ENCODE measurements around the gene ROBO2. TPM values are rescaled to one million over a fixed set of nuclear protein-coding genes. Genes with fewer than 3 reads are reported as not detected.

The ROBO2 gene
- total RNA-seq, 1 experiment from 2014 or later = not detected

DNA sequence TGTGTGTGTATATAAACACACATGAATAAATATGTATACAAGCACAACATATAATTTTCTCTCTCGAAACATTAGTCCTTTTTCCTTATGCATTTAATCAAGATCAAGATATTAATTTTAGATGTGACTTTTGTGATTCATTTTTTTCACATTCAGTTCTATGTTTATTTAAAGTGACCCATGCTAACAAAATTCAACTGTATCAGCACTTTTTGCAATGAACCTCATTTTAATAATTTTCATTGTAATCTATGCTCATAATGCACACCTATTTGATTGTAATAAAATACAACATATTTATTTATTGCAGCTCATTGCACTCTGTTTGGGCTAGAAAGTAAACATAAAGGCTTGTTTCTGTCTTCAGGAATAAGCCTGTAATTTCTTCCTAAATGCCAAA lies 586.3 kb downstream of the ROBO2 start (continued):
- TF ChIP-seq, protein P1, sequence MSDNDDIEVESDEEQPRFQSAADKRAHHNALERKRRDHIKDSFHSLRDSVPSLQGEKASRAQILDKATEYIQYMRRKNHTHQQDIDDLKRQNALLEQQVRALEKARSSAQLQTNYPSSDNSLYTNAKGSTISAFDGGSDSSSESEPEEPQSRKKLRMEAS (IDR thresholded peaks at IDR 0.05) = no peak
- TF ChIP-seq EZH2 (IDR thresholded peaks at IDR 0.05) = no peak
- no peak for TF ChIP-seq FOSL1 (IDR thresholded peaks at IDR 0.05; ENCODE audit: low read depth)
- TF ChIP-seq, protein P2, sequence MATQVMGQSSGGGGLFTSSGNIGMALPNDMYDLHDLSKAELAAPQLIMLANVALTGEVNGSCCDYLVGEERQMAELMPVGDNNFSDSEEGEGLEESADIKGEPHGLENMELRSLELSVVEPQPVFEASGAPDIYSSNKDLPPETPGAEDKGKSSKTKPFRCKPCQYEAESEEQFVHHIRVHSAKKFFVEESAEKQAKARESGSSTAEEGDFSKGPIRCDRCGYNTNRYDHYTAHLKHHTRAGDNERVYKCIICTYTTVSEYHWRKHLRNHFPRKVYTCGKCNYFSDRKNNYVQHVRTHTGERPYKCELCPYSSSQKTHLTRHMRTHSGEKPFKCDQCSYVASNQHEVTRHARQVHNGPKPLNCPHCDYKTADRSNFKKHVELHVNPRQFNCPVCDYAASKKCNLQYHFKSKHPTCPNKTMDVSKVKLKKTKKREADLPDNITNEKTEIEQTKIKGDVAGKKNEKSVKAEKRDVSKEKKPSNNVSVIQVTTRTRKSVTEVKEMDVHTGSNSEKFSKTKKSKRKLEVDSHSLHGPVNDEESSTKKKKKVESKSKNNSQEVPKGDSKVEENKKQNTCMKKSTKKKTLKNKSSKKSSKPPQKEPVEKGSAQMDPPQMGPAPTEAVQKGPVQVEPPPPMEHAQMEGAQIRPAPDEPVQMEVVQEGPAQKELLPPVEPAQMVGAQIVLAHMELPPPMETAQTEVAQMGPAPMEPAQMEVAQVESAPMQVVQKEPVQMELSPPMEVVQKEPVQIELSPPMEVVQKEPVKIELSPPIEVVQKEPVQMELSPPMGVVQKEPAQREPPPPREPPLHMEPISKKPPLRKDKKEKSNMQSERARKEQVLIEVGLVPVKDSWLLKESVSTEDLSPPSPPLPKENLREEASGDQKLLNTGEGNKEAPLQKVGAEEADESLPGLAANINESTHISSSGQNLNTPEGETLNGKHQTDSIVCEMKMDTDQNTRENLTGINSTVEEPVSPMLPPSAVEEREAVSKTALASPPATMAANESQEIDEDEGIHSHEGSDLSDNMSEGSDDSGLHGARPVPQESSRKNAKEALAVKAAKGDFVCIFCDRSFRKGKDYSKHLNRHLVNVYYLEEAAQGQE (IDR thresholded peaks at IDR 0.05; ENCODE audit: low read depth) = no peak
- TF ChIP-seq RAD21 (IDR thresholded peaks at IDR 0.05; ENCODE audit: low read depth) = no peak
- no peak for TF ChIP-seq ZFX (IDR thresholded peaks at IDR 0.05)
- TF ChIP-seq JUND (IDR thresholded peaks at IDR 0.05) = no peak
- TF ChIP-seq ZNF274 (IDR thresholded peaks at IDR 0.05; ENCODE audit: low read depth, low read length) = no peak

DNA sequence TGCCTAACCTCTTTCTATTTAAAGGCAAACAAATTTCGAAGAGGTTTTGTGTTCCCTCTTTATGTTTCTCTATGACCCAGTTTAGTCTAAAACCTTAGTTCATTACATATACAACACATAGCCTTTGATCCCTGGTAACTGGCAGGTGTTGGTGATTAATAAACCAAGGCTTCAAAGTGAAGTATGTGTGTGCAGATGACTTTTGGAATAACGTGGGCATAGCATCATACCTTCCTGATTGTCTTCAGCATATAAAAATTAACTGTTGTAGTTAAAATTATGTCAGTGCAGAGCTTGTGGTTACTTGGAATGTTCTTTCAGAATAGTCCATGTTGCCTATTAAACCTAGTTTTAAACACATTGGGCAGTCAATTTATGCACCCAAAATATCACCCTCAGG lies 608.3 kb downstream of the ROBO2 start:
- Histone ChIP-seq H2AFZ (ENCODE audit: low read depth, low read length, poor library complexity, severe bottlenecking) (no peak overlapping the region), H3K4me3 (replicated peaks in 1 of 2; ENCODE audit: low read depth in 1 of 2, low read length in 2 of 2) (no peak overlapping the region), H3K36me3 (ENCODE audit: control insufficient read depth in 1 of 2, insufficient read depth in 2 of 2, low read length in 2 of 2) (no peaks in the 10 kb centered on the region), H3K9me3 (ENCODE audit: control insufficient read depth in 1 of 2, insufficient read depth in 1 of 2, low read depth in 1 of 2, low read length in 2 of 2) (peaks cover 0 to 20% of the 10 kb centered on the region in 2 experiments; a peak in 1 of 4 replicates), H3K9me2 (ENCODE audit: insufficient read depth) (no peaks in the 10 kb centered on the region), H3K4me2 (ENCODE audit: low read length) (no peak overlapping the region), H3K79me2 (ENCODE audit: insufficient read depth, low read length) (no peaks in the 10 kb centered on the region), H3K9ac (ENCODE audit: low read length) (no peak overlapping the region), H4K20me1 (ENCODE audit: insufficient read depth) (no peaks in the 10 kb centered on the region), H3K4me1 (ENCODE audit: control insufficient read depth in 1 of 2, insufficient read depth in 2 of 2, low read length in 2 of 2) (no peaks in the 10 kb centered on the region), H3K27me3 (ENCODE audit: insufficient read depth, low read length) (no peaks in the 10 kb centered on the region), H3K27ac (ENCODE audit: low read depth, low read length) (no peak overlapping the region)
- intact Hi-C loops (cut with micrococcal nuclease) = no loop called here
- ATAC-seq (no peak), DNase-seq (ENCODE audit: low read depth, low spot score) (no peak)
- ChIA-PET CTCF (no interaction called here), POLR2A (no interaction called here), RAD21 (ENCODE audit: low non-redundant PET in 1 of 2, low total read pairs in 2 of 2, uncharacterized antibody in 2 of 2, unreplicated experiment in 2 of 2) (no interaction called here)
- TF ChIP-seq YY1 (IDR thresholded peaks at IDR 0.05; ENCODE audit: extremely low read depth, insufficient replicate concordance, low read depth, low read length) = no peak
- TF ChIP-seq, protein P3, sequence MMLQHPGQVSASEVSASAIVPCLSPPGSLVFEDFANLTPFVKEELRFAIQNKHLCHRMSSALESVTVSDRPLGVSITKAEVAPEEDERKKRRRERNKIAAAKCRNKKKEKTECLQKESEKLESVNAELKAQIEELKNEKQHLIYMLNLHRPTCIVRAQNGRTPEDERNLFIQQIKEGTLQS (IDR thresholded peaks at IDR 0.05) = no peak
- no TSS peak for BruUV-seq (replicated peaks)

Data from HCT116 (cell line).